HG02678 (cell line): ENCODE results near the gene KRTAP19-5.
"Not testable (repeated sequence)": the region's sequence is repeated elsewhere in the genome, so short reads cannot be mapped to it uniquely, and the experiment has no call there.

Experiments
- ATAC-seq: cut with Tn5 transposase; IDR thresholded peaks from one replicate; pipeline ENCODE4 v1.9.1; 2021; ENCODE audit warnings: mild to moderate bottlenecking, moderate library complexity; ENCODE audit not compliant: unreplicated experiment

KRTAP19-5 gene

DNA sequence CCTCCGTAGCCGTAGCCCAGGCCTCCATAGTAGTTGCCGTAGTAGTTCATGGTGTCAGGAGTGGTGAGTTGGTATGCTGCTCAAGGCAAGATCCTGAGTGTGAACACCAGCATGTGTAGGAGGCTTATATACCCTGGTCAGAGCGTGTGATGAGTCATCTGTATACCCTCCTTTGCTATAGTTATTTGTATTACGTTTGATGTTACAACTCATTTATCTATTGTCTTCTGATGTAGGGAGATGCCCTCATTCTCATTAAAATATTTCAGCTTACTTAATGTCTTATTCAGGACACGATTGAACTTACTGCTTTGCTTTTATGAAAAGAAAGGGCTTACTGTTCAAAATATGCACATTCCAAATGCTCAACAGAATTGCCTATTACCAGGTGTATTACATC is at the start of gene KRTAP19-5:
KRTAP19-5 (minus strand) TSS at position 101 of the 400 bp plus-strand sequence; CDS start at position 50, 51 bp downstream.
- no peak for ATAC-seq

DNA sequence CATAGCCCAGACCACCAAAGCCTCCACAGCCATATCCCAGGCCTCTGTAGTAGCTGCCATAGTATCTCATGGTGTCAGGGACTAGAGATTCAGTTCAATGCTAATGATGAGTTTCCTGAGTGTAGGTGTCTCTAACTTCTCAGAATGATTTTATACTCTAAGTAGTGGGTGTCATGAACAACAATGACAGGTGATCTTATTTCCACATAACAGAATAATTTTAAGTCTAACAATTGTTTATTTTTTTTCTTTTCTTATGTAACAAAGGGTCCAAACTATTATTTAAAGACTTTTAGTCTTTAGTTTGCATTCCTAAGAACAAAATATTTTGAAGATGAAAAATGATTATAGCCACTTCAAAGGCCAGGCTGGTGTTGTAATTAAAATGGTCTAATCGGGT is 39.8 kb upstream of the KRTAP19-5 start, which contains the start of gene KRTAP19-6:
KRTAP19-6 (minus strand) TSS at position 101 of the 400 bp plus-strand sequence; CDS start at position 70, 31 bp downstream.
- no peak for ATAC-seq

DNA sequence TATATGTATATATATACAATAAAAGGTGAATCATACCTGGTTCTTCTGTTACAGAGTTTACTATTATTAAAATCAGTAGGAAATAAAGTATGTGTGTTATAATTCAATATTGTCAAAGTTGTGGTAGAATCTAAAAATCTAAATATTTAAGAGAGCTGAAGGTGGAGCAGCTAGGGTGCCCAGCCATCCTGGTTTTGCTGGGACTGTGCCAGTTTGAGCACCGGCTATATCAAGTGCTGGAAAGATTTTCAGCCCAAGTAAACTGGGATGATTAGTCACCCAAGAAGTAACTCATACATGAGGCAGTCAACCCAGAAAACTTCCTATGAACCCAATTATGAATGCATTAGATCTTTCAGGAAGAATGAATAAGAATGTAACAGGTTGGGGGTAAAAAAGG is 16.9 kb upstream of the KRTAP19-5 start:
- ATAC-seq = no peak

DNA sequence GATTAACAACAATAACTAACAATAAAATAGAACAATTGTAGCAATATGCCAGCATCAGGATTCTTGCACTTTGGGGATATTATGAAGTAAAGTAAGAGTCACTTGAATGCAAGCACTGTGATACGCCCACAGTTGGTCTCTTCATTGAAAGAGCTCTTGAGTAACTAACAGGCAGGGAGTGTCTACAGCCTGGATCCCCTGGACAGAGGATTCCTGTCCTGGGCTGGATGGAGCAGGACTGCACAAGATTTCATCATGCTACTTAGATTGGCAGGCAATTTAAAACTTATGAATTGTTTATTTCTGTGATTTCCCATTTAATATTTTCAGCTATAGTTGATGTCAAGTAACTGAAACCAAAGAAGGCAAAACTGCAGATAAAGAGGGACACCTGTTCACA is 13.7 kb upstream of the KRTAP19-5 start:
- no peak for ATAC-seq

DNA sequence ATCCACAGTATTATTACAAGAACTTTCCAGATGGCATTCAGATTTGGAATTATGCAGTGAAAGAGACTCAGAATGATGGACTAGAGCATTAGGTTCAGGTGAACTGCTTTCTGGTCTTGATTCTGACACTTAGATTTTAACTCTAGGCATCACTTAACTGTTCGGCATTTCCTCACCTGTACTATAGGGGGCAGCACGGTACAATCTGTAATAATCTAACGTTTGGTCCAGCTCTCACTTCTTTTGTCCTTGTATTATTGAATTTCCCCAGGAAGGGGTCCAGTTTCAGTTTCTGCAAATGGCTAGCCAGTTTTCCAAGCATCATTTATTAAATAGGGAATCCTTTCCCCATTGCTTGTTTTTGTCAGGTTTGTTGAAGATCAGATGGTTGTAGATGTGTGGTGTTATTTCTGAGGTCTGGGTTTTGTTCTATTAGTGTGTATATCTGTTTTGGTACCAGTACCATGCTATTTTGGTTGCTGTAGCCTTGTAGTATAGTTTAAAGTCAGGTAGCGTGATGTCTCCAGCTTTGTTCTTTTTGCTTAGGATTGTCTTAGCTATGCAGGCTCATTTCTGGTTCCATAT is 3.8 kb upstream of the KRTAP19-5 start:
- not testable (repeated sequence) for ATAC-seq

DNA sequence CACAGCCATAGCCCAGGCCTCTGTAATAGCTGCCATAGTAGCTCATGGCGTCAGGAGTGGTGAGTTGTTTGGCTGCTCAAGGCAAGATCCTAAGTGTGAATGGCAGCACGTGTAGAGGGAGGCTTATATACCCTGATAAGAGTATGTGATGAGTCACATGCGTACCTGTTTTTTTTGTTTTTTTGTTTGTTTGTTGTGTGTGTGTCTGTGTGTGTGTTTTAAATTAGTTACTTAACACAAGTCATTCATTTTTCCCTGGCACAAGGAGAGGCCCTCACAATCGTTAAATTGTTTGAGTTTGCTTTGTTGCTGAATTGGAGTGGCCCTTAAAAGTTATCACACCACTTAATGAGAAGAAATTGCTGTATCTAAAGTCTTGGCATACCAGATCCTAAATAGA is 4.9 kb downstream of the KRTAP19-5 start, which contains the start of gene KRTAP19-4:
KRTAP19-4 (minus strand) TSS at position 101 of the 400 bp plus-strand sequence; CDS start at position 46, 55 bp downstream.
- no peak for ATAC-seq

DNA sequence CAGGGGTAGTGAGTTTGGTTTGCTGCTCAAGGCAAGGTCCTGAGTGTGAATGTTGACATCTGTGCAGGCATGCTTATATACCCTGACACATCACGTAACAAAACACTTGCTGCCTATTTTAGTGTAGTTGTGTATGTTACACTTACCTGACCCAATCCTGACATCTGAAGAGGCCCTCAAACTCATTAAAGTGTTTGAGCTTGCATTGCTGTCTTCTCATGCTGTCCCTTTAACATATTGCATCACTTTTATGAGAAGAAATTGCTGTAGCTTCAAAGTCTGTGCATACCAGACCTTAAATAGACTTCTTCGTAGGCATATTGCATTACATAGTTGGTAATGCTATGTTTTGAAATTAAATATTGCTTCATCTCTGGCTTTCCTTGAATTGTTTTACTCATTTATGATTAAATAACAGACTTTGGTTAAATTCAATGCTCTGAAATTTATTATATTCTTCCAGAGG is 9.9 kb downstream of the KRTAP19-5 start, which contains the start of gene KRTAP19-3:
KRTAP19-3 (minus strand) TSS at position 51 of the 466 bp plus-strand sequence. CDS start 56 bp downstream, outside the sequence.
- no peak for ATAC-seq

DNA sequence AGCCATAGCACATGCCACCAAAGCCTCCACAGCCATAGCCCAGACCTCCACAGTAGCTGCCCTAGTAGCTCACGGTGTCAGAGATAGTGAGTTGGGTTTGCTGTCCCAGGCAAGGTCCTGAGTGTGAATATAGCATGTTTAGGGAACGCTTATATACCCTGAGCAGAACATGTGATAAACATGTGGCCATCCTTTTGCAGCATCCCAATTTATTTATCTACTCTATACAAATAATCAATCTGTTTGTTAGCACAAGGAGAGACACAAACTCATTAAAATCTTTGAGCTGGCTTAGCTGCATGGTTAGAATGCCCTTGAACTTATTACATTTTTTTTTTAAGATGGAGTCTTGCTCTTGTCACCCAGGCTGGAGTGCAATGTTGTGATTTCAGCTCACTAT is 14.6 kb downstream of the KRTAP19-5 start, which contains the start of gene KRTAP19-2:
KRTAP19-2 (minus strand) TSS at position 101 of the 400 bp plus-strand sequence; CDS start at position 13, 88 bp downstream.
- no peak for ATAC-seq

DNA sequence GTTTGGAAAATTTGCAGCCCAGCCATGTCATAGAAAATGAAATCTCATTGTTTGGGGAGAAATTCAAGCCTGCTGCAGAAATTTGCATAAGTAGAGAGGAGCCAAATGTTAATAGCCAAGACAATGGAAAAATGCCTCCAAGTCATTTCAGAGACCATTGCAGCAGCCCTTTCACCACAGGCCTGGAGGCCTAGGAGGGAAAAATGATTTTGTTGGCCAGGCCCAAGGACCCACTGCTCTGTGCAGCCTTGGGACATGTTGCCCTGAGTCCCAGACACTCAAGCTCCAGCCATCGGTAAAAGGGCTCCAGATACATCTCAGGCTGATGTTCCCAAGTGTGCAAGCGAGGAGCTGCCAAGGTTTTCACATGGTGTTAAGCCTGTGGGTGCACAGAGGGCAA is 15.8 kb downstream of the KRTAP19-5 start:
- ATAC-seq = no peak

DNA sequence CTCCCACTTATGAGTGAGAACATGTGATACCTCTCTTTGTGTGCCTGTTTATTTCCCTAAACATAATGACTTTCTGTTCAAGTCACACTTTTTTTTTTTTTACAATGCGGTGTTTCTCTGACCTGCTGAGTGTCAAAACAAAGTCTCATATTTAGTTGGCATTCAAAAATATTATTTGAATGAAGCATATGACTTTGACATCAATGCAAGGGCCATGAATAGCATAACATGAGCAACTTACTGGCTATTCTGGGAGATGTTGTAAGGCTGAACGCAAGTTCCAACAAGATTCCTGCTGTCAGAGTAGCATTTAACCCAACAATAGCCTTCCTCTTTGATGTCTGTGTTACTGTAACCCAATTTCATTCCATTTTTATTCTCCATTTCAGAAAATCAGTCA is 19.8 kb downstream of the KRTAP19-5 start:
- no peak for ATAC-seq

DNA sequence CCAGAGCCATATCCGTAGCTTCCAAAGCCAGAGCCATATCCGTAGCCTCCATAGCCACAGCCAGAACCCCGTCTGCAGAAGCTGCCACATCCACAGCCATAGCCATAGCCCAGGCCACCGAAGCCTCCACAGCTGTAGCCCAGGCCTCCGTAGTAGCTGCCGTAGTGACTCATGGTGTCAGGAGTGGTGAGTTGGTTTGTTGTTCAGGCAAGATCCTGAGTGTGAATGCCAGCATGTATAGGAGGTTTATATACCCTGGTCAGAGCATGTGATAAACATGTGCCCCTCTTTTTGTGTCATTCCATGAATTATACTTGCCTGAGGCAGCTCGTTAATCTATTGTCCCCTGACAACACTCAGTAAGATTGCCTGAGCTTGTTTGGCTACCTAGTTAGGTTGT is 21.8 kb downstream of the KRTAP19-5 start, which contains the start of gene KRTAP19-1:
KRTAP19-1 (minus strand) TSS at position 223 of the 400 bp plus-strand sequence; CDS start at position 173, 50 bp downstream.
- no peak for ATAC-seq

DNA sequence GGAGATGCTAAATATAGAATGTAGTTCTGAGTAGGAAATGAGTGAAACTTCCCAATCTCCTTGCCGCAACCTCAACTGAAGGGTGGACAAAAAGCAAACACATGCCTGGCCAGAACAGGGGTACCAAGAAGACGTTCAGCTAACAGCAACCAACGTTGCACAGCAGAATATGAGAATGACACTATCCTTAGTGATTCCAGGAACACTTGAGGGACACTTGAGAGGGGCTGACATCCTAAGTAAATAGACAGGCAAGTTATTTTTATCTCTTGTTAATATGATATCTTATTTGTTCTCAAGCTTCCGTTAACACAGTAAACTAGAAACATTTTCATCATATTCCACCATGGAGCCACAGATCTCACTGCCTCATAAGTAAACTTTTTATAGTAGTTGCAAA is 22.7 kb downstream of the KRTAP19-5 start:
- ATAC-seq = no peak

DNA sequence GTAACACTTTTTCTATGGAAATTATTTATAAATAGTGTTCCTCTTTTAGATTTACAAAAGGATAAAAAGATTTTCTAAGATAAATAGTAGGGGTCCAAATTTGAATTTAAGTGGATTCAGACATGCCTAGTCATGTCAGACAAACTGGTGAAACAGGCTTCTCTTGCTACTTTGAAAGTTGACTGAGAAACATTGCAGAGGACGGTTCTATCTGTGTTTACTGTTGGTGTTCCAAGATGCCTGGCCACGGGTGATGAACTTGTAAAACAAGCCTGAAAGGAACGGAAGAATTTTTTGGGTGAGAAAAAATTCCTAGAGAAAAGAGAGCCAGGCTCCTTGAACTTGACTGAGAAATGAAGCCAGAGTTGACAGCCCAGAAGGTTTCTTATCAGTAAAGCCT is 23.9 kb downstream of the KRTAP19-5 start:
- no peak for ATAC-seq

DNA sequence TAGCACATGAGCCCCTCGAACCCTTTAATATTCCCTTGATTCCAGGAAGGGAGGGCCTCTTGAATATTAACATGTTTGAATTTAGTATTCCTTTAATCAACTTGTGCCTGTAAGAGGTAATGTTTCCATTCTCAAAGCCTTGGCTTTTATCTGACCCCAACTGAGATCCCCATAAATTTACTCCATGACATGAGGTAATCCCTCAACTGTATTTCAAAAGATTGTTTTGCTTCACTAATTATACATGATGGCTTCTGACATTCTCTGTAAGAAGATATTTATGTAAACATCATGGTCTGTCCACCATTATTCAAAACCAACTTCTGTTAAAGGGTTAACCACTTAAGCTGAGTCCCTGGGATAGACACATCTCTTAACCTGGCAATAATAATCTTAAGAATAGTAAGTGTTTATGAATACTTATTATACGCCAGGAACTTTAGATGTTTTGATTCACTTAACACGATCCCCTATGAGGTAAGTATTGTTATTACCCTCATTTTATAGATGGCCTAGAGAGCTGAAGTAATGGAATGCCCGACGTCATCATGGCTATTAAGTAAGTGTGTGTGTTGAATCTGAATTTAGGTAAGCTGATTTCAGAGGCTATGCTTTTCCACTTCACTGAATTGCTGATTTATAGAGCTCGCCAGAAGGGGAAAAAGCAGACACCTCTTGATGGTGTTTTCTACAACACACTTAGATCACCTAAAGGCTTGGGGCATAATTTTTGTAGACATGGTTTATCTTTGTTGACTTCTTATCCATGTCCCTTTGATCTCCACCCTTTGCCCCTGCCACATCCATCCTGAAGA is 32.8 kb downstream of the KRTAP19-5 start:
- ATAC-seq = no peak

DNA sequence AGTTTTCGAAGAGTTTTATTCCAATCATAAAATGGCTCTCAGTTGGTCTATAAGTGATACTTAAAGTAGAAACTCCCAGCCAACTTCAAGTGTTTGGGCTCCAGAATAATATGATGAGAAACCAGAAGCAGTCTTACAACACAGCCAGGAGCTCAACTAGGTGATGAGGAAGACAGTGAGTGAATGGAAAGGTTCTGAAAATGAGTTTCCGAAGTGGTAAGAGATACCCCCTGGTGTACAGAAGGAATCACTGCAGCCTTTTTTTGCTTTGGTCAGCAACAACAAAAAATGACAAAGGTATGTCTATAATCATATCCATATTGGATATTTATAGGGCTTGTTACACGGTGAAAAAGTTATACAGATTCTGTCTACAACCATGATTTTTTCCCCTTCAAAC is 38.2 kb downstream of the KRTAP19-5 start:
- no peak for ATAC-seq
